Karpas-422 (cell line): Measurements from ENCODE around the gene INAVA. TPM values are rescaled to one million over a fixed set of nuclear protein-coding genes. Genes with fewer than 3 reads are reported as not detected.

Experiments
- DNase-seq: peaks from one replicate; pipeline ENCODE4 v3.0.0-alpha.2; 2015
- H2AFZ ChIP-seq: fragments of 200-600 bp; sonication (generic); 2 replicates; pipeline ENCODE4 v1.6.1; 2014; ENCODE audit warnings: antibody characterized with exemption, low read length, mixed read lengths
- H3K27ac ChIP-seq: fragments of 200-600 bp; sonication (generic); 2 replicates; pipeline ENCODE4 v1.5.1; 2014; ENCODE audit warnings: mild to moderate bottlenecking, low read length, moderate library complexity
- H3K27me3 ChIP-seq: fragments of 200-600 bp; sonication (generic); 2 replicates; pipeline ENCODE4 v1.6.1; 2014; ENCODE audit warnings: low read length, mixed read lengths
- H3K36me3 ChIP-seq: fragments of 200-600 bp; sonication (generic); 2 replicates; pipeline ENCODE4 v1.6.1; 2014; ENCODE audit warnings: low read length, mixed read lengths; ENCODE audit not compliant: insufficient read depth
- H3K4me1 ChIP-seq: fragments of 200-600 bp; sonication (generic); 2 replicates; pipeline ENCODE4 v1.6.1; 2014; ENCODE audit warnings: mild to moderate bottlenecking, low read length, mixed read lengths
- H3K4me2 ChIP-seq: fragments of 200-600 bp; sonication (generic); 2 replicates; pipeline ENCODE4 v1.6.1; 2014; ENCODE audit warnings: low read length, low read depth, mild to moderate bottlenecking; ENCODE audit not compliant: poor library complexity, severe bottlenecking
- H3K4me3 ChIP-seq: fragments of 200-600 bp; sonication (generic); 2 replicates; pipeline ENCODE4 v1.5.1; 2014; ENCODE audit warnings: mild to moderate bottlenecking, antibody characterized with exemption, low read length, mixed read lengths
- H3K79me2 ChIP-seq: fragments of 200-600 bp; sonication (generic); 2 replicates; pipeline ENCODE4 v1.6.1; 2014; ENCODE audit warnings: mild to moderate bottlenecking, low read length, mixed read lengths
- H3K9ac ChIP-seq: fragments of 200-600 bp; sonication (generic); 2 replicates; pipeline ENCODE4 v1.6.0; 2014; ENCODE audit warnings: low read length
- H3K9me2 ChIP-seq: fragments of 200-600 bp; sonication (generic), shearing (Covaris generic); replicated peaks from 2 replicates; pipeline ENCODE4 v1.6.0; 2014; ENCODE audit warnings: mild to moderate bottlenecking, low read length, moderate library complexity; ENCODE audit not compliant: insufficient read depth
- H3K9me3 ChIP-seq: fragments of 300-700, 200-600 bp; sonication (generic); 2 replicates; pipeline ENCODE4 v1.6.1; 2014; ENCODE audit warnings: low read length, mixed read lengths
- H4K20me1 ChIP-seq: fragments of 200-600 bp; sonication (generic); 2 replicates; pipeline ENCODE4 v1.6.1; 2014; ENCODE audit warnings: mild to moderate bottlenecking, antibody characterized with exemption, low read length, low read depth; ENCODE audit not compliant: insufficient read depth
- total RNA-seq: library from RNA; depleted of rRNA; stranded (reverse); fragments of >200 nt; shearing (Covaris generic); gene quantifications from 2 replicates; pipeline ENCODE4 v1.2.3, GENCODE V29; 2014; ENCODE audit warnings: low replicate concordance

The INAVA gene
- total RNA-seq, 1 experiment from 2014 or later, result not detected

DNA sequence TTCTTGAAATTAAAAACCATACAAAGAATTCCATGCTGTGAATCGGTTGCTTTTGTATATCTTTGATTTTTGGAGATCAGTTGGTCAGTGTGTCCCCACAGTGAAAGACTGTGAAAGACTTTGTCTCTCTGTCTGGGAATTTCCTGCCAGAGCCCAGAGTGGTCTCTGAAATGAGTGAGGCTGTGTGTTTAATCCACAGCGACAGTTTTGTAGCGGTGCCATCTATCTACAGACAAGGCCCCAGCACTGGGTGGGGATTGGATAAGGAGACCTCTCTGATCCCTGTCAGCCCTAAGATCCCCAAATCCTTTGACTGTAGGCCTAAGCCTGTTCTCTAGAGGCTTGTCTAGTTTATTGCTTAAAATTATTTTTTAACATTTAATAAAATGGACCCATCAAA, 11.6 kb upstream of the INAVA start:
- Histone ChIP-seq H3K27me3 (no peaks in the 10 kb centered on the region), H3K9me3 (no peaks in the 10 kb centered on the region), H2AFZ (no peak overlapping the region), H3K36me3 (no peaks in the 10 kb centered on the region), H4K20me1 (no peaks in the 10 kb centered on the region), H3K9ac (no peak overlapping the region), H3K4me2 (no peak overlapping the region), H3K4me1 (no peaks in the 10 kb centered on the region), H3K27ac (no peak overlapping the region), H3K79me2 (no peaks in the 10 kb centered on the region), H3K4me3 (no peak overlapping the region), H3K9me2 (no peaks in the 10 kb centered on the region)
- no peak for DNase-seq

DNA sequence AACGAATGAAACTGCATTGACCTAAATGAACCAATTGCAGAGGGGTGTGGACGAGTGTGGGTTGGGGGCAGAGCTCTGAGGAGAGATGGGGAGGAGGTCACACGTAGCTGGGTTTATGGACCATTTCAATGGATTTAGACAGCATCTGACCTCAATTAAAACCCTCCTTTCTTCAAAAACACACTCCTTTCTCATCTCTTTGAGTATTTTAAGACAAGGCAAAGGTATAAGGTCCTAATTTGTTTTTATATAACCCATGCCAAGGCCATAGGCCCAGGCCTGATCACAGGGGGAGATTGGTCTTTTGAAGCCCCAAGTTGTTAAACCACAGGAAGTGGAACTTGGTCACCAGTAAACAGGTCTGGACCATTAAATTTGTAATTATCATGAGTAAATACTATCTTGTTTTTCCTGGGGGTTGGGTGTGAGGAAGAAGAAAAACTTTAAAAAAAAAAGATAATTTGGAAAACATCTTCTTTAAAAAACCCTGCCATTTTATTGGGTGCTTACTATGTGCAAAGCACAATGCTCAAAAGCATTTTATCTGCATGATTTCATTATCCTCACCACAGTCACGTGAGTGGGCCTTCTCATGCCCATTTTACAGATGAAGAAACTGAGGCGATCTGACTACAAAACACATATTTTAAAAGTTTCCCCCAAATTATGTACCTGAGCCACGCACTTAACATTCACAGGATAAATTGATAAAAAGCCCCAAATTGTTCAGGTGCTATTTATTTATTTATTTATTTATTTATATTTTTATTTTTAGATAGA, 8.9 kb upstream of the INAVA start:
- no peak overlapping the region for H3K4me3 ChIP-seq
- H3K4me1 ChIP-seq, result no peaks in the 10 kb centered on the region
- DNase-seq, result no peak
- H3K27me3 ChIP-seq, result no peaks in the 10 kb centered on the region
- no peak overlapping the region for H3K27ac ChIP-seq
- H3K79me2 ChIP-seq, result no peaks in the 10 kb centered on the region
- no peaks in the 10 kb centered on the region for H4K20me1 ChIP-seq
- H3K36me3 ChIP-seq, result no peaks in the 10 kb centered on the region
- no peaks in the 10 kb centered on the region for H3K9me2 ChIP-seq
- no peak overlapping the region for H3K4me2 ChIP-seq
- H3K9ac ChIP-seq, result no peak overlapping the region
- H2AFZ ChIP-seq, result no peak overlapping the region
- no peaks in the 10 kb centered on the region for H3K9me3 ChIP-seq

DNA sequence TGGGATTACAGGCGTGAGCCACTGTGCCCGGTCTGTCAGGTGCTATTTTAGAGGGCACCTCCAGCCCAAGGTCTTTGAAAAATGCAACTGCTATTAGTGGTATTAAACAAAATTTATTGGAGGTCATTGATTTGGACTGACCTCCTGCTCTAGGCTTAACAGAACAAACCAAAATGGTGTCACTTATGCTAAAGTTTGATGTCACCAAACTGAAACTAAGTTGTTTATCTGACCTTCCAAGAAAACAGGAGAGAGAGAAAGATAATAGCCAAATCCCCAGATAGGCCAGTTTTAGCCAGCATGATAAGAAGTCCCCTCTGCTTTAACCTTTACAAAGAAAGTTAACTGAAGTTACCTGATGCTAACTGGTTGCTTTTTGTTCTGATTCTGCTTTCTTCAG, 8.1 kb upstream of the INAVA start:
- Histone ChIP-seq H3K36me3 (no peaks in the 10 kb centered on the region), H3K9me3 (no peaks in the 10 kb centered on the region), H4K20me1 (no peaks in the 10 kb centered on the region), H3K9ac (no peak overlapping the region), H3K4me3 (no peak overlapping the region), H3K4me1 (no peaks in the 10 kb centered on the region), H3K27ac (no peak overlapping the region), H3K79me2 (no peaks in the 10 kb centered on the region), H3K9me2 (no peaks in the 10 kb centered on the region), H2AFZ (no peak overlapping the region), H3K4me2 (no peak overlapping the region), H3K27me3 (no peaks in the 10 kb centered on the region)
- DNase-seq, result no peak

DNA sequence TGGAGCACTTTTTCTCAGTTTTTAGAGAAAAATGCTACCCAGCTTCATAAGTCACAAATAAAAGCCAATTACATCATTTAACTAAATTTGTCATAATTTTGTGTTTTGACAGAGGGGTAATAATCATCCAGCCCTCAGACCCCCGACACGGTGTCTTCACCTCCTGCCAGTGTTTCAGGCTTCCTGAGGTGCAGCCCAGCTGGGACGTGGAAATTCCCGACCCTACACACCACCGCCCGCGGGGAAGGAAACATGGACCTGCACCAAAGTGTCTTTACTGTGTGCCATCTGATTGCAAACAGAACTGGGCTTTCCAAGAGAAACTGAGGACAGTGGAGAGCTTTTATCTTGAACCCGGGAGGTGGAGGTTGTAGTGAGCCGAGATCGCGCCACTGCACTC, 7.7 kb upstream of the INAVA start:
- H3K4me1 ChIP-seq, result no peaks in the 10 kb centered on the region
- H2AFZ ChIP-seq, result no peak overlapping the region
- H3K9ac ChIP-seq, result no peak overlapping the region
- H3K79me2 ChIP-seq, result no peaks in the 10 kb centered on the region
- no peaks in the 10 kb centered on the region for H3K9me2 ChIP-seq
- DNase-seq, result no peak
- H3K9me3 ChIP-seq, result no peaks in the 10 kb centered on the region
- H3K36me3 ChIP-seq, result no peaks in the 10 kb centered on the region
- H3K27ac ChIP-seq, result no peak overlapping the region
- no peaks in the 10 kb centered on the region for H4K20me1 ChIP-seq
- H3K4me2 ChIP-seq, result no peak overlapping the region
- H3K27me3 ChIP-seq, result no peaks in the 10 kb centered on the region
- no peak overlapping the region for H3K4me3 ChIP-seq

DNA sequence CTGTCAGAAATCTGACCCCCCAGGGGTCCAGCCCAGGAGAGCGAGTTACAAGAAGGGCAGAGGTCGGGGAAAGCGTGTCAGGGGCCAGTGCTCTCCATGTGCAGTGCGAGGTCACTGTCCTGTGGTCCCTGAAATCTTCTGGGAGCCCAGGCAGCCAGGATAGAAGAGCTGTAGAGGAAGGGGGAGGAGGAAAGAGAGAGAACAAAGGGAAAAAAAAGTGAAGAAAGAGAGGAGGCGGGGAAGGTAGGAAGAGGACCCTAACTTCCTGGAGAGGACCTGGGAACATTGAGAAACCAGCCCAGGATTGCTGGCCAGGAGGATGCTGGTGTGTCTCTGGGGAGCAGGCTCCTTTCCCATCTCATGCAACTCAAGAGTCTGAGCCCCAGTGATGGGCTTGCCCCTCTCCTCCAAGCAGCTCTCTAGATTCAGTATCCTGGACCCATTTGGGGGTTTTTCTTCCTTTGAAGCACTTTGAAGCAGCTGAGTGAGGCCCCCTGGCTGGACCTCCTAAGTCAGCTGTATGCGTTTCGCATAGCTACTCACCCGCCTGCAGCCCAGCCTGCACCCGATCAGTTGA, 6.8 kb upstream of the INAVA start:
- H3K9me3 ChIP-seq, result no peaks in the 10 kb centered on the region
- H3K4me1 ChIP-seq, result no peaks in the 10 kb centered on the region
- no peaks in the 10 kb centered on the region for H3K36me3 ChIP-seq
- no peak overlapping the region for H3K4me2 ChIP-seq
- no peaks in the 10 kb centered on the region for H3K27me3 ChIP-seq
- H3K27ac ChIP-seq, result no peak overlapping the region
- H2AFZ ChIP-seq, result no peak overlapping the region
- H3K4me3 ChIP-seq, result no peak overlapping the region
- no peaks in the 10 kb centered on the region for H4K20me1 ChIP-seq
- no peak overlapping the region for H3K9ac ChIP-seq
- no peaks in the 10 kb centered on the region for H3K9me2 ChIP-seq
- no peak for DNase-seq
- H3K79me2 ChIP-seq, result no peaks in the 10 kb centered on the region

DNA sequence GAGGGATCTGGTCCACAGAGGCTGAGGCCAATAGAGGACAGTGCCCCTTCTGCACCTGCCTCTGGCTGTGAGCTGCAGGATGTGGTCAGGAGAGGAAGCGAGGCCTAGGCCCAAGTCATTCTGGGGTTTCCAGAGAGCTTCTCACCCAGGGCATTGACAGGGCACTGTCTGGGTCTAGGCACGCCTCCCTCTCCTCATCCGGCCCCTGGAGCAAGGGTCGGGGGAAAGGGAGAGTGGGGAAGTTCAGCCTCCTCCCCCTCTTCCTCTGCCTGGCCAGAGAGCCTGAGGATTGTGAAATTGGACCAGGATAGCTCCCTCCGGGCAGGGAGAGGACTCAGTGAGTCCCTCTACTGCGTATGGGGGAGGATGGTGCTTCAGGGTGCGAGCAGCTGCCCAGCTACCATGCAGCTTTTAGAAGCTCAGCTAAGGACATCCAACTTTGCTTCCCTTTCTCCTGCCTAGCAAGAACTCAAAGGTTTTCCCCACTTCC, 6.3 kb upstream of the INAVA start:
- H3K27ac ChIP-seq, result no peak overlapping the region
- no peaks in the 10 kb centered on the region for H3K9me3 ChIP-seq
- no peak overlapping the region for H3K9ac ChIP-seq
- H3K9me2 ChIP-seq, result no peaks in the 10 kb centered on the region
- no peak overlapping the region for H3K4me3 ChIP-seq
- no peaks in the 10 kb centered on the region for H3K36me3 ChIP-seq
- H3K27me3 ChIP-seq, result no peaks in the 10 kb centered on the region
- H3K79me2 ChIP-seq, result no peaks in the 10 kb centered on the region
- DNase-seq, result no peak
- H2AFZ ChIP-seq, result no peak overlapping the region
- no peaks in the 10 kb centered on the region for H3K4me1 ChIP-seq
- no peak overlapping the region for H3K4me2 ChIP-seq
- no peaks in the 10 kb centered on the region for H4K20me1 ChIP-seq

DNA sequence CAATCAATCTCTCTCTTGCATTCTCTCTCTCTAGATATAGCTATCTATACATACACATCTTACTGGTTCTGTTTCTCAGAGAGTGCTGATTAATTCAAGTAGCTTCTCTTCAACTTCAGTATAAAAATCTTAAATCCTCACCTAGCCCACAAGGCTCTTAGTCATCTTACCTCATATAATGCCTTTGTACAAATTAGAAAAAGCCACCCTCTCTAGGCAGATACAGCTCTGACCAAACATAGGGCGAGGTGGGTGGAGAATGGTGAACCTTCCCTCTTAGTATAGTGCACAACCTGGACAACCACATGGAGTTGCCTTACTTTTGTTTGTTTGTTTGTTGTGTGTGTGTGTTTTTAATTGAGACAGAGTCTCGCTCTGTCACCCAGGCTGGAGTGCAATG, 5.1 kb upstream of the INAVA start:
- H3K4me1 ChIP-seq, result no peaks in the 10 kb centered on the region
- H3K27me3 ChIP-seq, result no peaks in the 10 kb centered on the region
- no peak overlapping the region for H3K4me3 ChIP-seq
- no peak overlapping the region for H3K9ac ChIP-seq
- H3K27ac ChIP-seq, result no peak overlapping the region
- H3K9me3 ChIP-seq, result no peaks in the 10 kb centered on the region
- H3K79me2 ChIP-seq, result no peaks in the 10 kb centered on the region
- no peak for DNase-seq
- no peak overlapping the region for H2AFZ ChIP-seq
- no peaks in the 10 kb centered on the region for H3K36me3 ChIP-seq
- no peak overlapping the region for H3K4me2 ChIP-seq
- H3K9me2 ChIP-seq, result no peaks in the 10 kb centered on the region
- H4K20me1 ChIP-seq, result no peaks in the 10 kb centered on the region

DNA sequence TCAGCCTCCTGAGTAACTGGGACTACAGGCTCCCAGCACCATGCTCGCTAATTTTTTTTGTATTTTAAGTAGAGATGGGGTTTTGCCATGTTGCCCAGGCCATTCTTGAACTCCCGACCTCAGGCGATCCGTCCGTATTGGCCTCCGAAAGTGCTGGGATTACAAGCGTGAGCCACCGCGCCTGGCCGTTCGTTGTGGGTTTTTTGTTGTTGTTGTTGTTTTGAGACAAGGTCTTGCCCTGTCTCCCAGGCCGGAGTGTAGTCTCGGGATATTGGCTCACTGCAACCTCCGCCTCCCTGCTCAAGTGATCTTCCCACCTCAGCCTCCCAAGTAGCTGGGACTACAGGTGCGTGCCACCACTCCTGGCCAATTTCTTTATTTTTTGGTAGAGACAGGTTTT, 4.7 kb upstream of the INAVA start:
- Histone ChIP-seq H3K4me3 (no peak overlapping the region), H3K9me2 (no peaks in the 10 kb centered on the region), H3K4me1 (no peaks in the 10 kb centered on the region), H3K9ac (no peak overlapping the region), H3K36me3 (no peaks in the 10 kb centered on the region), H3K9me3 (no peaks in the 10 kb centered on the region), H4K20me1 (0 out of 2 replicates have a peak, but pooled peaks cover 3% of the 10 kb centered on the region), H3K27me3 (no peaks in the 10 kb centered on the region), H3K79me2 (no peaks in the 10 kb centered on the region), H3K4me2 (no peak overlapping the region), H3K27ac (no peak overlapping the region), H2AFZ (no peak overlapping the region)
- no peak for DNase-seq
